Kidney (tissue), 14 donors: ENCODE data around the gene LRRC31. TPM values are rescaled to one million over a fixed set of nuclear protein-coding genes. Genes with fewer than 3 reads are reported as not detected.

Source experiments
- DNase-seq, 5 donors: peaks; one replicate each; pipeline ENCODE4 v3.0.0-alpha.2; 2013 to 2020
- FAIRE-seq: peaks from 2 replicates; lab custom pipeline; 2012; peaks lifted over from hg19 to GRCh38; lab: Jason Lieb, UNC
- H3K27ac ChIP-seq, 2 donors: one replicate each; pipeline ENCODE4 v1.7.0; 2013; ENCODE audit warnings: low read depth in 2 of 2, low read length in 2 of 2, inconsistent platforms in 1 of 2
- H3K27me3 ChIP-seq: one replicate; pipeline ENCODE4 v1.7.1; 2013; ENCODE audit warnings: low read length, inconsistent platforms; ENCODE audit not compliant: control insufficient read depth, insufficient read depth
- H3K36me3 ChIP-seq, 3 donors: one replicate each; pipeline versions ENCODE4 v1.7.0 to v1.7.1; 2013; ENCODE audit warnings: low read length in 3 of 3, control low read depth in 1 of 3, inconsistent platforms in 1 of 3; ENCODE audit not compliant: insufficient read depth in 3 of 3, control insufficient read depth in 2 of 3
- H3K4me1 ChIP-seq, 3 donors: one replicate each; pipeline versions ENCODE4 v1.7.0 to v1.7.1; 2013; ENCODE audit warnings: low read length in 3 of 3, inconsistent platforms in 1 of 3, low read depth in 1 of 3; ENCODE audit not compliant: control insufficient read depth in 2 of 3, insufficient read depth in 2 of 3
- H3K4me3 ChIP-seq, 3 donors: one replicate each; pipeline versions ENCODE4 v1.7.0 to v1.8.1; 2013; ENCODE audit warnings: low read length in 3 of 3, control low read depth in 1 of 3, inconsistent platforms in 1 of 3
- H3K9ac ChIP-seq, 3 donors: one replicate each; pipeline versions ENCODE4 v1.7.0 to v1.7.1; 2013; ENCODE audit warnings: low read length in 3 of 3, control low read depth in 1 of 3, inconsistent platforms in 1 of 3
- H3K9me3 ChIP-seq, 3 donors: one replicate each; pipeline versions ENCODE4 v1.7.0 to v1.7.1; 2013; ENCODE audit warnings: low read length in 3 of 3, control low read depth in 1 of 3, inconsistent platforms in 1 of 3; ENCODE audit not compliant: control insufficient read depth in 2 of 3, insufficient read depth in 1 of 3
- CTCF ChIP-seq: IDR thresholded peaks from 3 replicates; pipeline ENCODE4 v1.5.1; 2012; ENCODE audit warnings: mild to moderate bottlenecking, moderate library complexity, borderline replicate concordance; ENCODE audit not compliant: insufficient read depth; ENCODE audit errors: extremely low read depth
- intact Hi-C: fragments of 100-400 bp; cut with DNase I; formaldehyde crosslinking; loops from one replicate; pipeline ENCODE4 v1.11.1; 2022
- polyA plus RNA-seq: library from polyadenylated mRNA; stranded (reverse); fragments of 350-450 nt; fragmentation: Illumina TruSeq; extraction: RNeasy Lipid Tissue Mini Kit (QIAGEN cat#74804); gene quantifications from one replicate; pipeline ENCODE4 v1.2.3, GENCODE V29; 2014; ENCODE audit warnings: low read depth, low replicate concordance; ENCODE audit not compliant: insufficient read depth
- total RNA-seq: library from RNA; stranded (reverse); fragmentation: NEBNext Ultra II Directional; extraction: Animal tissue kit (Norgen Biotek cat#: 25700); gene quantifications from one replicate; pipeline ENCODE4 v1.2.1, GENCODE V29; 2021
- donor health status: control.
- donor health status: control.
- donor health status: control.
- donor health status: control.
- donor health status: control.
- donor health status: DM: yes; HTN: yes; CAD: no.
- donor health status: Normal renal cell carcinoma (clear cell type).

The LRRC31 gene
- total and polyA plus RNA-seq, 2 donors from 2014 or later: 0.76 TPM; not detected in 1

- DNase-seq (no peak), FAIRE-seq (no peak)
- H3K9ac ChIP-seq: no peak overlapping the region
- H3K27ac ChIP-seq: no peak overlapping the region
- intact Hi-C loops: no loop called here
- TF ChIP-seq CTCF: no peak
- no peaks in the 10 kb centered on the region for H3K9me3 ChIP-seq
- H3K4me3 ChIP-seq: no peak overlapping the region
- H3K27me3 ChIP-seq: no peaks in the 10 kb centered on the region
- H3K36me3 ChIP-seq: no peaks in the 10 kb centered on the region
- no peaks in the 10 kb centered on the region for H3K4me1 ChIP-seq
Measured at GRCh38 chr3:169879845-169880575, 10.3 kb upstream of the LRRC31 start.

DNA sequence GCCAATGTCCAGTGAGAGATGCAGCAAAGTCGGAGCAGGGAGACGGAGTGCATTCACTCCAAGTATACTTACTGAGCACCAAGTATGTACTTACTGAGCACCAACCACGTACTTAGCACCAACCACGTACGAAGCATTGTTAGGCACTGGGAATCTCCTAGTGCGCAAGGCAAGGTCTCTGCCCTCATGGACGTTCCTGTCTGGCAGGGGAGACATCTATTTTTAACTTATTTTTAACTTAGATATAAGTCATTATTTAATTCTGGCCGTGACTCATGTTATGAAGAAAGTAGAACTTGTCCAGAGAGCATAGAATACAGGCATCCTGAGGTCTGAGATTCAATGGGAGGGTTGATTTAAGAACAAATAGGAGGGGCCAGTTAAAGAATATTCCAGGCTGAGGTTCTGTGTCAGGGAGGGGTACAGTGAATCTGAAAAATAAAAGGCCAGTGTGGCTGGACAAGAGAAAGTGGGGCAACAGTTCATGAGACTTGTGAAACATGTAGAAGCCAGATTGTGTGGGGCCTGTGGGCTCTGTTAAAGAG is 9.3 kb upstream of the LRRC31 start:
- no peaks in the 10 kb centered on the region for H3K27me3 ChIP-seq
- no peak overlapping the region for H3K27ac ChIP-seq
- DNase-seq (no peak), FAIRE-seq (no peak)
- H3K9me3 ChIP-seq: no peaks in the 10 kb centered on the region
- H3K4me3 ChIP-seq: no peak overlapping the region
- H3K4me1 ChIP-seq: no peaks in the 10 kb centered on the region
- intact Hi-C loops: no loop called here
- no peaks in the 10 kb centered on the region for H3K36me3 ChIP-seq
- no peak overlapping the region for H3K9ac ChIP-seq
- no peak for TF ChIP-seq CTCF

GRCh38 chr3:169871129-169871886 is 1.6 kb upstream of the LRRC31 start:
- Histone ChIP-seq H3K36me3 (no peaks in the 10 kb centered on the region), H3K27ac (no peak overlapping the region), H3K4me1 (peaks cover 0 to 3% (median 0%) of the 10 kb centered on the region in 3 donors), H3K4me3 (no peak overlapping the region), H3K27me3 (no peaks in the 10 kb centered on the region), H3K9ac (no peak overlapping the region), H3K9me3 (no peaks in the 10 kb centered on the region)
- DNase-seq (no peak), FAIRE-seq (no peak)
- intact Hi-C loops: no loop called here
- no peak for TF ChIP-seq CTCF
